Right hindlimb (tissue), 1 donor: ENCODE results near the gene KCNJ9.
"Not testable (repeated sequence)": the region's sequence is repeated elsewhere in the genome, so short reads cannot be mapped to it uniquely, and the experiment has no call there.

Experiments used
- DNase-seq: peaks from one replicate; pipeline ENCODE4 v3.0.0-alpha.2; 2018

KCNJ9 gene

GRCh38 chr1:160081261-160081936 lies at the start of gene KCNJ9:
KCNJ9 (plus strand) TSS chr1:160081538; CDS start chr1:160084031, 2,493 bp downstream.
- DNase-seq = no peak

GRCh38 chr1:160032165-160032820 lies 49.0 kb upstream of the KCNJ9 start:
- DNase-seq = no peak

- no peak for DNase-seq
Measured at GRCh38 chr1:160040476-160040875, 40.9 kb upstream of the KCNJ9 start.

GRCh38 chr1:160043543-160043942 lies 37.8 kb upstream of the KCNJ9 start:
- DNase-seq = no peak

- no peak for DNase-seq
Measured at GRCh38 chr1:160045653-160046052, 35.7 kb upstream of the KCNJ9 start.

GRCh38 chr1:160046494-160047110 lies 34.7 kb upstream of the KCNJ9 start:
- peak; percentile 79 for DNase-seq

- DNase-seq = no peak
Measured at GRCh38 chr1:160047111-160047991, 34.0 kb upstream of the KCNJ9 start.

- DNase-seq = no peak
Measured at GRCh38 chr1:160048335-160048734, 33.0 kb upstream of the KCNJ9 start.

- no peak for DNase-seq
Measured at GRCh38 chr1:160049101-160049500, 32.2 kb upstream of the KCNJ9 start.

- not testable (repeated sequence) for DNase-seq
Measured at GRCh38 chr1:160050182-160050581, 31.2 kb upstream of the KCNJ9 start.

GRCh38 chr1:160050619-160051018 lies 30.7 kb upstream of the KCNJ9 start:
- DNase-seq = no peak

- DNase-seq = no peak
Measured at GRCh38 chr1:160052936-160053335, 28.4 kb upstream of the KCNJ9 start.

- DNase-seq = no peak
Measured at GRCh38 chr1:160053548-160054365, 27.6 kb upstream of the KCNJ9 start.

GRCh38 chr1:160056648-160057169 lies 24.6 kb upstream of the KCNJ9 start:
- DNase-seq = no peak

GRCh38 chr1:160058087-160058486 lies 23.3 kb upstream of the KCNJ9 start:
- no peak for DNase-seq

- no peak for DNase-seq
Measured at GRCh38 chr1:160061369-160062229, 19.7 kb upstream of the KCNJ9 start.

- no peak for DNase-seq
Measured at GRCh38 chr1:160062230-160062532, 19.2 kb upstream of the KCNJ9 start.

- DNase-seq = no peak
Measured at GRCh38 chr1:160063176-160063575, 18.2 kb upstream of the KCNJ9 start.

- no peak for DNase-seq
Measured at GRCh38 chr1:160064164-160064563, 17.2 kb upstream of the KCNJ9 start.

- DNase-seq = no peak
Measured at GRCh38 chr1:160064746-160065145, 16.6 kb upstream of the KCNJ9 start.
